Lower lobe of right lung (tissue), 2 donors: ENCODE measurements around the gene RFPL1. TPM values are rescaled to one million over a fixed set of nuclear protein-coding genes. Genes with fewer than 3 reads are reported as not detected.

Experiments used
- ATAC-seq, 2 donors: fragments of 200-7000 bp; cut with Tn5 transposase; one replicate each; pipeline ENCODE4 v1.9.1; 2020 to 2022; ENCODE audit warnings: mild to moderate bottlenecking in 2 of 2, moderate library complexity in 2 of 2
- DNase-seq: peaks from one replicate; pipeline ENCODE4 v3.0.0-alpha.2; 2020
- H3K27ac ChIP-seq: fragments of 200-600 bp; one replicate; pipeline ENCODE4 v1.8.0; 2022
- H3K27me3 ChIP-seq: fragments of 200-600 bp; one replicate; pipeline ENCODE4 v1.8.0; 2022; ENCODE audit warnings: low read depth
- H3K36me3 ChIP-seq: fragments of 200-600 bp; one replicate; pipeline ENCODE4 v1.8.0; 2022; ENCODE audit warnings: mild to moderate bottlenecking
- H3K4me1 ChIP-seq: fragments of 200-600 bp; one replicate; pipeline ENCODE4 v1.8.0; 2022
- H3K4me3 ChIP-seq: fragments of 200-600 bp; one replicate; pipeline ENCODE4 v1.8.0; 2022; ENCODE audit warnings: mild to moderate bottlenecking
- H3K9me3 ChIP-seq: fragments of 200-600 bp; one replicate; pipeline ENCODE4 v1.8.0; 2022
- CTCF ChIP-seq: fragments of 200-600 bp; IDR thresholded peaks from one replicate; pipeline ENCODE4 v1.8.0; 2022; ENCODE audit warnings: antibody characterized with exemption, mild to moderate bottlenecking
- intact Hi-C: fragments of 100-400 bp; cut with DNase I; formaldehyde crosslinking; loops from one replicate; pipeline ENCODE4 v1.11.0; 2022
- total RNA-seq: library from RNA; stranded (reverse); fragmentation: NEBNext Ultra II Directional; extraction: Animal tissue kit (Norgen Biotek cat#: 25700); gene quantifications from one replicate; pipeline ENCODE4 v1.2.1, GENCODE V29; 2021
- donor health status: DM: no; HTN: yes; CAD: no; lungs with severe emphysema.

RFPL1 gene
- total RNA-seq, 1 donor from 2014 or later: not detected

GRCh38 chr22:29491012-29491411 lies 52.6 kb downstream of the RFPL1 start:
- H3K4me3 ChIP-seq: no peak overlapping the region
- intact Hi-C loops: no loop called here
- no peaks in the 10 kb centered on the region for H3K36me3 ChIP-seq
- DNase-seq (no peak), ATAC-seq (no peak)
- no peaks in the 10 kb centered on the region for H3K4me1 ChIP-seq
- H3K27me3 ChIP-seq: no peaks in the 10 kb centered on the region
- no peaks in the 10 kb centered on the region for H3K9me3 ChIP-seq
- no peak overlapping the region for H3K27ac ChIP-seq
- no peak for TF ChIP-seq CTCF

Other genes with a start within 250 kb of the RFPL1 start
- gene EMID1, start 232.7 kb upstream of the RFPL1 start, total RNA-seq: 8.2 TPM
- 16.4 TPM for gene RHBDD3, start 170.6 kb upstream of the RFPL1 start, total RNA-seq
- gene EWSR1, start 170.3 kb upstream of the RFPL1 start, total RNA-seq: 159 TPM
- gene GAS2L1, start 131.9 kb upstream of the RFPL1 start, total RNA-seq: 29.9 TPM
- 0.83 TPM for gene RASL10A, start 122.9 kb upstream of the RFPL1 start, total RNA-seq
- gene AP1B1, start 50.0 kb upstream of the RFPL1 start, total RNA-seq: 70.3 TPM
- 1.0 TPM for gene NEFH, start 41.6 kb downstream of the RFPL1 start, total RNA-seq
- gene THOC5, start 115.2 kb downstream of the RFPL1 start, total RNA-seq: 34.4 TPM
- gene NIPSNAP1, start 142.5 kb downstream of the RFPL1 start, total RNA-seq: 22.3 TPM
- 42.4 TPM for gene NF2, start 165.1 kb downstream of the RFPL1 start, total RNA-seq